Measurements from ENCODE around the gene SMARCAD1.
"Not testable (repeated sequence)": the region's sequence is repeated elsewhere in the genome, so short reads cannot be mapped to it uniquely, and the experiment has no call there.

SMARCAD1 gene

GRCh38 chr4:94285666-94286065 is 78.0 kb downstream of the SMARCAD1 start:
- DNase-seq (ENCODE audit: extremely low read depth in 1 of 2, low read depth in 1 of 2), result no peak

- DNase-seq (ENCODE audit: extremely low read depth in 1 of 2, low read depth in 1 of 2), result no peak
Measured at GRCh38 chr4:94290245-94290644, 82.6 kb downstream of the SMARCAD1 start.

- DNase-seq (ENCODE audit: extremely low read depth in 1 of 2, low read depth in 1 of 2), result not testable (repeated sequence)
Measured at GRCh38 chr4:94293981-94294380, 86.3 kb downstream of the SMARCAD1 start.

DNA sequence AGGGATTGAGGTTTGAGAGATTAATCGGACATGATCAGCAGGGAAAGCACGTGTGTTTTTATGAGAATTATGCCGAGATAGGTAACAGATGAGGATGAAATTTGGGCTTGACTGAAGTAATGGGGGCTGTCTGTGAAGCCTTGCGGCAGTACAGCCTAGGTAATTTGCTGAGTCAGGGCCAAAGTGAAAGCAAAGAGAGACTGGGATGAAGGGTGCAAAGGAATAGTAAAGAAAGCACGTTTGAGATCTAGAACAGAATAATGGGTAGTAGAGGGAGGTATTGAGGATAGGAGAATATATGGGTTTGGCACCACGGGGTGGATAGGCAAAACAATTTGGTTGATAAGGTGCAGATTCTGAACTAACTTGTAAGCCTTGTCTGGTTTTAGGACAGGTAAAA is 87.8 kb downstream of the SMARCAD1 start:
- DNase-seq (ENCODE audit: extremely low read depth in 1 of 2, low read depth in 1 of 2), result not testable (repeated sequence)

- DNase-seq (ENCODE audit: extremely low read depth in 1 of 2, low read depth in 1 of 2), result no peak
Measured at GRCh38 chr4:94298725-94299252, 91.1 kb downstream of the SMARCAD1 start.

DNA sequence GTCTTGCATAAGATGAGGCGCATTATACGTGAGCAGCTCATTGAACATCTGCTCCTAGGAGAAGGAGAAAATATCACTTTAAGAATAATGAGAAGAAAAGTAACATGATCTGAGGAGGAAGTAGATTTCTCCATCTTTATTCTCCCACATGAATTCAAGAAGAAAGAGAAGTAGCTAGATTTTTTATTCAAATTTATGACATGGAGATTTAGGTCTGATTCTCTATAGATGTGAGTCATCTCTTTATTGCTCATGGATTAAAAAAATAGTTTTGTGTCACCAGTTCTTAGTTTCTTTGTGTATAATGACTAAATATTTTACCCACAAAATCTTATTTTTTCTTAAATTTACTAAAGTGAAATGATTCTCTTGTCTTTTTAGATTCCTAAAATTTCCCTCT is 94.5 kb downstream of the SMARCAD1 start:
- DNase-seq (ENCODE audit: extremely low read depth in 1 of 2, low read depth in 1 of 2), result no peak

DNA sequence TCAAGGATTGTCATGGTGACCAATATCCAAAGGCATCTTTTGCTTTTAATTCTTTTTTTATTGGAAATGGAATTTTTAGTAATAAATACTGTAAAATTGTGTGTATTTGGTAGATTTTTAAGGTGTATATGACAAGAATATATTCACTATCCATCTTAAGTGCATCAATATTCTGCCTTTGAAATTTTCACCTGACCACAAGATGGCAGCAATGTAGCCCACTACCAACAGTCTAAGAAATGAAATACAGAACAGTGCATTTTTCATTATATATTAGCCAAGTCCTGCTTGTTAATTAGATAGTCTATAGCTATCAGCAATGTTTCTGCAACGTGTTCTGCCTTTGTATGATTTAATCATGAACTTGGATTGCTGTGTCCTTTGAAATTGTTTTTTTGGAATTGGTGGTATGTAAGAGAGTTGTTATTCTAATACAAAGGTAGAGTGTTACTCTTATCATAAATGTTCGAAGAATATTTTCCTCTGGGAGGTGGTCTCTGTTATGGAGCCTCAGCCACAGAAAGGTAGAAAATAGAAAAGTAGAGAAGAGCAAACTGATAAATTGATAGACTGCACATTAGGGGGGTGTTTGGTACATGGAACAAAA is 96.8 kb downstream of the SMARCAD1 start:
- no peak for DNase-seq (ENCODE audit: extremely low read depth in 1 of 2, low read depth in 1 of 2)

- no peak for DNase-seq (ENCODE audit: extremely low read depth in 1 of 2, low read depth in 1 of 2)
Measured at GRCh38 chr4:94305466-94306225, 98.0 kb downstream of the SMARCAD1 start.

GRCh38 chr4:94306713-94307112 is 99.0 kb downstream of the SMARCAD1 start:
- no peak for DNase-seq (ENCODE audit: extremely low read depth in 1 of 2, low read depth in 1 of 2)

- DNase-seq (ENCODE audit: extremely low read depth in 1 of 2, low read depth in 1 of 2), result no peak
Measured at GRCh38 chr4:94307231-94307871, 99.7 kb downstream of the SMARCAD1 start.

DNA sequence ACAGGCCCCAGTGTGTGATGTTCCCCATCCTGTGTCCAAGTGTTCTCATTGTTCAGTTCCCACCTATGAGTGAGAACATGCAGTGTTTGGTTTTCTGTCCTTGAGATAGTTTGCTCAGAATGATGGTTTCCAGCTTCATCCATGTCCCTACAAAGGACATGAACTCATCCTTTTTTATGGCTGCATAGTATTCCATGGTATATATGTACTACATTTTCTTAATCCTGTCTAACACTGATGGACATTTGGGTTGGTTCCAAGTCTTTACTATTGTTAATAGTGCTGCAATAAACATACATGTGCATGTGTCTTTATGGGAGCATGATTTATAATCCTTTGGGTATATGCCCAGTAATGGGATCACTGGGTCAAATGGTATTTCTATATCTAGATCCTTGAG is 112.3 kb downstream of the SMARCAD1 start:
- not testable (repeated sequence) for DNase-seq (ENCODE audit: extremely low read depth in 1 of 2, low read depth in 1 of 2)

DNA sequence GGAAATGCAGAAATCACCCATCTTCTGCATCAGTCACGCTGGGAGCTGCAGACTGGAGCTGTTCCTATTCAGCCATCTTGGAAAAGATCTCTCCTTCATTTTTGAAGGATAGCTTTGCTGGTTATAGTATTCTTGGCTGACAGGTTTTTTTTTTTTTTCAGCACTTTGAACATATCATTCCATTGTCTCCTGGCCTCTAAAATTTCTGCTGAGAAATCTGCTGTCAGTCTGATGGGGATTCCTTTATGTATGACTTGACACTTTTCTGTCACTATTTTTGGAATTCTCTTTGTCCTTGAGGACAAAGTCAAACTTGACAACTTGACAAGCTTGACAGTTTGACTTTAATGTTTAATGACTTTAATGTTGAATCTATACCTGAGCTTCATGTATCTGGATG is 118.2 kb downstream of the SMARCAD1 start:
- no peak for DNase-seq (ENCODE audit: extremely low read depth in 1 of 2, low read depth in 1 of 2)

DNA sequence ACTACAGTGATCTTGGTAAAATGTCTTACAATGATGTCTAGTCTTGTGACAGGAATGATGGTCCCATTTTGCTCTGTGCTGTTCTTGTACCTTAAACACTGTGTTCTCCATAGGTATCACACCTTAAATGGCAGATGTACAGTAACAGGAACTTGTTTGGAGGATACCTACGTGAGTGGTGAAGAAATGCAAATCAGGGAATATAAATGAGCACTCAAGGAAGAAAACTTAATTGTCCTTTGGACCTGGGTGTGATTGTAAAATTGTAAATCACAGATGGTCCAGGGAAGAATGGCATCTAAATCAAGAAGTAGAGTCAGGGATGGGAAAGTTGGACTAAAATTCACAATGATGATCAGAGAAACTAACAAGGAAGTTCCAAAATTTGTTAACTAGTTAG is 122.3 kb downstream of the SMARCAD1 start:
- no peak for DNase-seq (ENCODE audit: extremely low read depth in 1 of 2, low read depth in 1 of 2)

DNA sequence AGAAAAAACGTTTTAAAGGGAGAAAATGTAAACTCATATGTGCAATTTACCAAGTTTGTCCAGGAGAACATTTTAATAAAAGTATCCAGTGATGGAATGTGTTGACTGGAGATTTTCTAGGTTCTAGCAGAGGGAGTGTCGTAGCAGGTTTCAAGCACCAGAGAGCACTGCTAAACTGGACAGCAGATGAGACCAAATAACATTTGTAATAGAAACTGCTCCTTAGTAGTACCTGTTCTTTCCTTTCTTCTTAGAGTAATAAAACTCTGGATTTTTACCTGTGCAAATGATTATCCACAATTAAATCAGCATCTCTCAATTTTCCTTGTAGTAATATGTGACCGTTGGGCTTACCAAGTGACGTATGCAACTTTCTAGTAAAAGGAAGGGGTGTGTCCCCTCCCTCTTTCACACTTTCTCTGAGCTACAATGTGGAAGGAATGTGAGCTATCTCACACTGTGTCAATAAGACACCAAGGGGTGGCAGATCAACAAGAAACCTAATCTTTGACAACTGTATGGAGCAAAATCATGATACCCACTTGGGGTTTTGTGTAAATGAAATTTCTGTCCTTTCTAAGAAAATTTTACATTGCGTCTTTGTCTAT is 125.4 kb downstream of the SMARCAD1 start:
- no peak for DNase-seq (ENCODE audit: extremely low read depth in 1 of 2, low read depth in 1 of 2)

GRCh38 chr4:94333866-94334265 is 126.2 kb downstream of the SMARCAD1 start:
- no peak for DNase-seq (ENCODE audit: extremely low read depth in 1 of 2, low read depth in 1 of 2)

DNA sequence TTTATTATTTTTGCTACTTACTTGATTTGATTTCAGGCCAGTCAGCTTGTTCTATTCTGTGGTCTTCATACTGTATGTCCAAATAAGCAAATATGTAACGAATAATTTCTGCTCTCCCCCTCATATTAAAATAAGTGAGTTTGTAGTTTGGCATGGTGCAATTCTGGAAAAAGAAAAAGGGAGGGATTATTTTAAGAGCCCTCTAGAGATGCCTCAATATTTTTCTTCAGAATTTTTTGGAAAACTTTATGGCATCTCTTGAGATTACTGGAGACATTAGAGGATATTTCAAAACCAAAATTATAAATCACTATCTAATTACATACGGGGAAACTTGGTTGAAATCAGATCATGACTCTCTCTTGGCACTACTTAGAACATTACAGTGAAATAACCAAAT is 126.8 kb downstream of the SMARCAD1 start:
- no peak for DNase-seq (ENCODE audit: extremely low read depth in 1 of 2, low read depth in 1 of 2)

DNA sequence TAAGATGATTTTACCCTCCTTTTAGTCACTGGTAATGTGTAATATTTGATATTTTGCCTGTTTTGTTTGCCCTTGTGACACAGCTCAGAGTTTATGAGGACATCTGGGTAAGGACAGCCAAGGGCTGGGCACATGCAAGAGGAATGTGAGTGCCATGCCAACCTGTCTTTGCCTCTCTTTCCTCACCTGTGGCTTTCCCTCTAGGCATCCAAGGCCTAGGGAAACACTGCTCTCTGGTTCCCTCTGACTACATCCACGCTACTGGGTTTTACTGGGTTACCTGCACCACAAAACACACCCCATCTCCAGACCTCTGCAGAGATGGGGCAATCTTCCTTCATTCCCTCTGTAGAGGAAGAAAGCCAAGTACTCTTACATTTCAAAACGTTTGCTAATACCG is 127.3 kb downstream of the SMARCAD1 start:
- no peak for DNase-seq (ENCODE audit: extremely low read depth in 1 of 2, low read depth in 1 of 2)

DNA sequence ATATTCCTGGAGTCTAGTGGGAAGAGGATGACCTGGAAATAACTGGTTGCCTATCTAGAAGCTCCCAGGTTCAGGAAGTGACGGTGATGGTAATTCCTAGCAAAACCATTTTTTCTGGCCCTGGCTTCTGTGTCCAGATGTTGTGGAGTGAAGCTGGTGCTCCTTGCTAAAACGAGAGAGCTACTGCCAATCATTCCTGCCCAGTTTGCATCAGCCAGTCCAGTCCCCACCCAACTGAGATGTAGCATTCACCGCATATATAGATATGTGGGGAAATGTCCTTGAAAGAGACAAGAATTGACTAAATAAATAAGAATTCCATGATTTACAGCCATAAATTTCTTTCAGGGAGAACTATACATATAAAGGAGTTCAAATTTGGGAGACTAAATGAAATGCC is 128.6 kb downstream of the SMARCAD1 start:
- DNase-seq (ENCODE audit: extremely low read depth in 1 of 2, low read depth in 1 of 2), result no peak

- DNase-seq (ENCODE audit: extremely low read depth in 1 of 2, low read depth in 1 of 2), result not testable (repeated sequence)
Measured at GRCh38 chr4:94336791-94337190, 129.1 kb downstream of the SMARCAD1 start.

GRCh38 chr4:94338681-94339351 is 131.2 kb downstream of the SMARCAD1 start:
- no peak for DNase-seq (ENCODE audit: extremely low read depth in 1 of 2, low read depth in 1 of 2)

GRCh38 chr4:94339779-94340178 is 132.1 kb downstream of the SMARCAD1 start:
- peak in 1 of 2 donors; percentile 4 for DNase-seq (ENCODE audit: extremely low read depth in 1 of 2, low read depth in 1 of 2)
